Testis (tissue), 3 donors: ENCODE data around the gene ARSG. TPM values are rescaled to one million over a fixed set of nuclear protein-coding genes. Genes with fewer than 3 reads are reported as not detected.
A peak's percentile ranks its signal among the peaks of the same experiment; 100 is the strongest.
"Not testable (repeated sequence)": the region's sequence is repeated elsewhere in the genome, so short reads cannot be mapped to it uniquely, and the experiment has no call there.

Experiments used
- DNase-seq: peaks from one replicate; pipeline ENCODE4 v3.0.0-alpha.2; 2019
- H3K27ac ChIP-seq, 2 donors: fragments of 200-600 bp; sonication (generic); one replicate each; pipeline ENCODE4 v1.5.1; 2019
- H3K27me3 ChIP-seq: fragments of 200-600 bp; sonication (generic); one replicate; pipeline ENCODE4 v1.5.1; 2019
- H3K36me3 ChIP-seq: fragments of 200-600 bp; sonication (generic); one replicate; pipeline ENCODE4 v1.5.1; 2017; ENCODE audit warnings: low read depth; ENCODE audit errors: missing control alignments
- H3K4me1 ChIP-seq: fragments of 200-600 bp; sonication (generic); one replicate; pipeline ENCODE4 v1.5.1; 2019
- H3K4me3 ChIP-seq, 2 donors: fragments of 200-600 bp; sonication (generic); one replicate each; pipeline ENCODE4 v1.5.1; 2017 to 2019
- H3K9me3 ChIP-seq: fragments of 200-600 bp; sonication (generic); one replicate; pipeline ENCODE4 v1.5.1; 2017
- POLR2A ChIP-seq: fragments of 450-650 bp; IDR thresholded peaks from one replicate; pipeline ENCODE4 v1.6.1; 2017; ENCODE audit warnings: antibody characterized with exemption, mild to moderate bottlenecking, moderate library complexity
- WGBS, 2 donors: methylation state at CpG; one replicate each; pipeline ENCODE4 v1.1.5; 2018; 5-methylcytosine and 5-hydroxymethylcytosine counted together
- intact Hi-C: fragments of 100-400 bp; cut with DNase I; formaldehyde crosslinking; loops from one replicate; pipeline ENCODE4 v1.15.1; 2023; ENCODE audit warnings: low total_unique reads
- polyA plus RNA-seq: library from polyadenylated mRNA; stranded (reverse); fragments of 350-450 nt; fragmentation: Illumina TruSeq; extraction: RNeasy Lipid Tissue Mini Kit (QIAGEN cat#74804); gene quantifications from one replicate; pipeline ENCODE4 v1.2.3, GENCODE V29; 2014; ENCODE audit warnings: low read depth, low replicate concordance; ENCODE audit not compliant: insufficient read depth
- total RNA-seq, 2 donors: library from RNA; depleted of rRNA; stranded (reverse); fragments of >200 nt; gene quantifications; one replicate each; pipeline ENCODE4 v1.2.3, GENCODE V29; 2016
- TF ChIP-seq, protein P1 (sequence below), 3 experiments: fragments of 450-650 bp in 2 of 3; fragments of 200-600 bp in 1 of 3; sonication (generic) in 1 of 3; IDR thresholded peaks; one replicate each; pipeline ENCODE4 v1.5.1; 2016 to 2019; ENCODE audit warnings: antibody characterized with exemption in 3 of 3, mild to moderate bottlenecking in 2 of 3, moderate library complexity in 1 of 3

The ARSG gene
- total and polyA plus RNA-seq, 3 donors from 2014 or later, result 7.4 to 16.9 (median 12.5) TPM

DNA sequence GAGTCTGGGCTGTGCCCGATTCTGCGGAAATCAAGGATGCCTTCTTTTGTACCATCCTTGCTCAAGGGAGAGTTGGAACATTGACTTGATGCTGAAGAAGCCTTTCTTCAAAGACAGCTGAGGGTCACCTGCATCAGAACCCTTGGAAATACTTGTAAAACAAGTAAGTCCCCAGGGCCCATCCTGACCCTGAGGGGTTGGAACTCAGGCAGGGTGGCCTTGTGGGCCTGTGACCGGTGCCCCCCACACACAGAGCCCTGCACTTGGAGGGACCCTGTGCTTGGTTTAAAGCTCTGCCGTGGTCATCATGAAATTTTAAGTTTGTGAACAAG, 109.1 kb downstream of the ARSG start:
- no peaks in the 10 kb centered on the region for H3K27me3 ChIP-seq
- intact Hi-C loops, result no loop called here
- no peaks in the 10 kb centered on the region for H3K9me3 ChIP-seq
- H3K4me3 ChIP-seq, result no peak overlapping the region
- no peak for DNase-seq
- H3K27ac ChIP-seq, result no peak overlapping the region
- WGBS, 2 donors, result 80 to 94% methylated on average over 4 of the region's 4 CpGs
- H3K36me3 ChIP-seq, result no peaks in the 10 kb centered on the region
- peaks cover 7% of the 10 kb centered on the region for H3K4me1 ChIP-seq
- TF ChIP-seq, protein P1, sequence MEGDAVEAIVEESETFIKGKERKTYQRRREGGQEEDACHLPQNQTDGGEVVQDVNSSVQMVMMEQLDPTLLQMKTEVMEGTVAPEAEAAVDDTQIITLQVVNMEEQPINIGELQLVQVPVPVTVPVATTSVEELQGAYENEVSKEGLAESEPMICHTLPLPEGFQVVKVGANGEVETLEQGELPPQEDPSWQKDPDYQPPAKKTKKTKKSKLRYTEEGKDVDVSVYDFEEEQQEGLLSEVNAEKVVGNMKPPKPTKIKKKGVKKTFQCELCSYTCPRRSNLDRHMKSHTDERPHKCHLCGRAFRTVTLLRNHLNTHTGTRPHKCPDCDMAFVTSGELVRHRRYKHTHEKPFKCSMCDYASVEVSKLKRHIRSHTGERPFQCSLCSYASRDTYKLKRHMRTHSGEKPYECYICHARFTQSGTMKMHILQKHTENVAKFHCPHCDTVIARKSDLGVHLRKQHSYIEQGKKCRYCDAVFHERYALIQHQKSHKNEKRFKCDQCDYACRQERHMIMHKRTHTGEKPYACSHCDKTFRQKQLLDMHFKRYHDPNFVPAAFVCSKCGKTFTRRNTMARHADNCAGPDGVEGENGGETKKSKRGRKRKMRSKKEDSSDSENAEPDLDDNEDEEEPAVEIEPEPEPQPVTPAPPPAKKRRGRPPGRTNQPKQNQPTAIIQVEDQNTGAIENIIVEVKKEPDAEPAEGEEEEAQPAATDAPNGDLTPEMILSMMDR (IDR thresholded peaks at IDR 0.05), result no peak
- TF ChIP-seq POLR2A, result no peak

DNA sequence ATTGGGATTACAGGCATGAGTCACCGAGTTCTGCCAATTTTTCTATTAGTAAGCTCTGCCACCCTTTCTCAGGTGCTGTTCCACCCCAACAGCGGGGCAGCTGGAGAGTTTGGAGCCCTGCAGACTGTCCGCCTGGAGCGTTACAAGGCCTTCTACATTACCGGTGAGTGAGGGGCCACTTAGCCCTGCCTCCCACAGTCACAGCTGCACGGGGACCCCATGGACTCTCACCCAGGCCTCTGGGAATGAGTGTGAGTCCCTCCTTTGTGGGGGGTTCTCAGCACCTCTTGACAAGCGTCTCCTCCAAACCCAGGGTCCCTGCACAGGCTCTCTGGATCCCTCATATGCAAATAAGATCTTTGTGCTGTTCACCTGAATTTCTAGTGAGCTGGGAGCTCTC, 110.0 kb downstream of the ARSG start:
- H3K4me1 ChIP-seq, result peaks cover 7% of the 10 kb centered on the region
- no peak for DNase-seq
- no peaks in the 10 kb centered on the region for H3K27me3 ChIP-seq
- no peak overlapping the region for H3K27ac ChIP-seq
- intact Hi-C loops, result no loop called here
- no peaks in the 10 kb centered on the region for H3K9me3 ChIP-seq
- no peak for TF ChIP-seq POLR2A
- TF ChIP-seq, protein P1 (IDR thresholded peaks at IDR 0.05), result no peak
- H3K4me3 ChIP-seq, result no peak overlapping the region
- no peaks in the 10 kb centered on the region for H3K36me3 ChIP-seq
- 87 to 100% methylated on average over 6 to 7 of the region's 7 CpGs for WGBS, 2 donors

DNA sequence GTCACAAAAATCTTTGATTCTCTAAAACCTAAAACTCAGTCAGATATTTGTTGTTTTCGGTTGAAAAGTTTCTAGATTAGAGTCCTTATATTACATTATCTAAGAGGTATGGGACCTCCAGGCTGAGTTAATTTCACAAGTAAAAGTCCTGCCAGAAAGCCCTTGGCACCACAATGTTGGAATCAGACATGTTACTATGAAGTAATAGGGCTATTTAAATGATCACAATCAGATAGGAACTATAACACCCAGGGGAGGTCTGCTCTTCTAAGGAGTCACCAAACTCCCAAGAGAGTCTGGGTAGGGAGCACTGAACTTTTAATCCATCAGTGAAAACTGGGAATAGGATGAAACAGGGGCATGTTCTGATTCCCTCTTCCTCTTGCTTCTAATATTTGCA, 111.8 kb downstream of the ARSG start:
- WGBS, 2 donors, result 94 to 95% methylated on average over 1 of the region's 1 CpG
- H3K4me1 ChIP-seq, result peaks cover 7% of the 10 kb centered on the region
- TF ChIP-seq, protein P1 (IDR thresholded peaks at IDR 0.05), result no peak
- TF ChIP-seq POLR2A, result no peak
- no peak overlapping the region for H3K4me3 ChIP-seq
- no peaks in the 10 kb centered on the region for H3K9me3 ChIP-seq
- DNase-seq, result no peak
- no peaks in the 10 kb centered on the region for H3K36me3 ChIP-seq
- H3K27ac ChIP-seq, result no peak overlapping the region
- intact Hi-C loops, result no loop called here
- no peaks in the 10 kb centered on the region for H3K27me3 ChIP-seq

DNA sequence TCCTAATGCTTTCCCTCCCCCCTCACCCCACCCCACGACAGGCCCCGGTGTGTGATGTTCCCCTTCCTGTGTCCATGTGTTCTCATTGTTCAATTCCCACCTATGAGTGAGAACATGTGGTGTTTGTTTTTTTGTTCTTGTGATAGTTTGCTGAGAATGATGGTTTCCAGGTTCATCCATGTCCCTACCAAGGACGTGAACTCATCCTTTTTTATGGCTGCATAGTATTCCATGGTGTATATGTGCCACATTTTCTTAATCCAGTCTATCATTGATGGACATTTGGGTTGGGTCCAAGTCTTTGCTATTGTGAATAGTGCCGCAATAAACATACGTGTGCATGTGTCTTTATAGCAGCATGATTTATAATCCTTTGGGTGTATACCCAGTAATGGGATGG, 112.5 kb downstream of the ARSG start:
- H3K27me3 ChIP-seq, H3K36me3 ChIP-seq, H3K9me3 ChIP-seq, intact Hi-C loops, DNase-seq, H3K4me1 ChIP-seq, H3K4me3 ChIP-seq, H3K27ac ChIP-seq: not testable (repeated sequence)
- 86 to 97% methylated on average over 5 of the region's 5 CpGs for WGBS, 2 donors

DNA sequence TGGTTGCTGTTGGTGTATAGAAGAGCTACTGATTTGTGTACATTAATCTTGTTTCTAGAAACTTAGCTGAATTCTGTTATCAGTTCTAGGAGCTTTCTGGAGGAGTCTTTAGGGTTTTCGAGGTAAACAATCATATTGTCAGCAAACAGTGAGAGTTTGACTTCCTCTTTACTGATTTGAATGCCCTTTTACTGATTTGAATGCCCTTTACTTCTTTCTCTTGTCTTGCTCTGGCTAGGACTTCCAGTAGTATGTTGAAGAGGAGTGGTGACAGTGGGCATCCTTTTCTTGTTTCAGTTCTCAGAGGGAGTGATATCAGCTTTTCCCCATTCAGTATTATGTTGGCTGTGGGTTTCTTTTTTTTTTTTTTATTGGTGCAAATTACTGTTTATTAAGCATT, 116.4 kb downstream of the ARSG start:
- H3K4me3 ChIP-seq, H3K4me1 ChIP-seq, H3K27ac ChIP-seq, DNase-seq, H3K36me3 ChIP-seq, H3K9me3 ChIP-seq, intact Hi-C loops, H3K27me3 ChIP-seq: not testable (repeated sequence)
- 95 to 96% methylated on average over 1 of the region's 1 CpG for WGBS, 2 donors

DNA sequence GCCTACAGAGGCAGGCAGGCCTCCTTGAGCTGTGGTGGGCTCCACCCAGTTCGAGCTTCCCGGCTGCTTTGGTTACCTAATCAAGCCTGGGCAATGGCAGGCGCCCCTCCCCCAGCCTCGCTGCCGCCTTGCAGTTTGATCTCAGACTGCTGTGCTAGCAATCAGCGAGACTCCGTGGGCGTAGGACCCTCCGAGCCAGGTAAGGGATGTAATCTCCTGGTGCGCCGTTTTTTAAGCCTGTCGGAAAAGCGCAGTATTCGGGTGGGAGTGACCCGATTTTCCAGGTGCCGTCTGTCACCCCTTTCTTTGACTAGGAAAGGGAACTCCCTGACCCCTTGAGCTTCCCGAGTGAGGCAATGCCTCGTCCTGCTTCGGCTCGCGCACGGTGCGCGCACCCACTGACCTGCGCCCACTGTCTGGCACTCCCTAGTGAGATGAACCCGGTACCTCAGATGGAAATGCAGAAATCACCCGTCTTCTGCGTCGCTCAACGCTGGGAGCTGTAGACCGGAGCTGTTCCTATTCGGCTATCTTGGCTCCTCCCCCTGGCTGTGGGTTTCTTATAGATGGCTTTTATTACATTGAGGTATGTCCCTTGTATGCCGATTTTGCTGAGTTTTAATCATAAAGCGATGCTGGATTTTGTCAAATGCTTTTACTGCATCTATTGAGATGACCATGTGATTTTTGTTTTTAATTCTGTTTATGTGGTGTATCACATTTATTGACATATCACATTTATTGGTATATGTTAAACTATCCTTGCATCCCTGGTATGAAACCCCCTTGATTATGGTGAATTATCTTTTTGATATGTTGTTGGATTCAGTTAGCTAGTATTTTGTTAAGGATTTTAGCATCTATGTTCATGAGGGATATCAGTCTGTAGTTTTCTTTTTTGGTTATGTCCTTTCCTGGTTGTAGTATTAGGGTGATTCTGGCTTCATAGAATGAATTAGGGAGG, 122.6 kb downstream of the ARSG start:
- H3K4me1 ChIP-seq, intact Hi-C loops, H3K27ac ChIP-seq, H3K27me3 ChIP-seq, H3K9me3 ChIP-seq, H3K36me3 ChIP-seq: not testable (repeated sequence)
- peak overlapping the region in 1 of 2 donors; percentile 49 for H3K4me3 ChIP-seq
- peak; percentile 45 for DNase-seq
- 25 to 63% methylated on average over 22 to 34 of the region's 34 CpGs for WGBS, 2 donors

DNA sequence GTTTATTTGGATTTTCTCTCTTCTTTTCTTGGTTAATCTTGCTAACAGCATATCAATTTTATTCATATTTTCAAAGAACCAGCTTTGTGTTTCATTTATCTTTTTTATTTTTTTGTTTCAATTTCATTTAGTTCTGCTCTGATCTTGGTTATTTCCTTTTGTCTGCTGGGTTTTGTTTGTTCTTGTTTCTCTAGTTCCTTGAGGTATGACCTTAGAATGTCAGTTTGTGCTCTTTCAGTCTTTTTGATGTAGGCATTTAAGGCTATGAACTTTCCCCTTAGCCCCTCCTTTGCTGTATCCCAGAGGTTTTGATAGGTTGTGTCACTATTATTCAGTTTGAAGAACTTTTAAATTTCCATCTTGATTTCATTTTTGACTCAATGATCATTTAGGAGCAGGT, 123.6 kb downstream of the ARSG start:
- H3K36me3 ChIP-seq, intact Hi-C loops, H3K9me3 ChIP-seq, H3K27me3 ChIP-seq, H3K4me1 ChIP-seq, DNase-seq, H3K27ac ChIP-seq, H3K4me3 ChIP-seq: not testable (repeated sequence)
